ENCODE results near the gene TMEM240. TPM values are rescaled to one million over a fixed set of nuclear protein-coding genes. Genes with fewer than 3 reads are reported as not detected.

TMEM240 gene
- total and polyA plus RNA-seq, 9 of the 15 experiments (the other 6 are each of a cell fraction or from before 2014, with no cell fraction given): 0.24 to 2.0 (median 0.69) TPM; not detected in 5

- no peak for FAIRE-seq
- intact Hi-C loops (cut with micrococcal nuclease): no loop called here
- no TSS peak for BruUV-seq (replicated peaks)
Observed at GRCh38 chr1:1489231-1489630, 51.2 kb downstream of the TMEM240 start.

GRCh38 chr1:1487701-1488100 is 52.7 kb downstream of the TMEM240 start:
- POLR2A ChIA-PET: interaction anchor here (0.6 kb wide), 1 partner anchor 104 kb away, joined by 3 read pairs; no protein-coding TSS in a partner anchor
- no peaks in the 10 kb centered on the region; a peak in 1 of 5 replicates for H3K27me3 ChIP-seq (ENCODE audit: control insufficient read depth in 2 of 2, insufficient read depth in 2 of 2, low read length in 2 of 2)
- no peak for ATAC-seq
- no peak overlapping the region for H2AFZ ChIP-seq (ENCODE audit: low read depth, low read length)
- H3K9me3 ChIP-seq (replicated peaks; ENCODE audit: control insufficient read depth, insufficient read depth, low read depth, low read length): peaks cover 16% of the 10 kb centered on the region
- H4K20me1 ChIP-seq (replicated peaks; ENCODE audit: control insufficient read depth, insufficient read depth, low read length): no peaks in the 10 kb centered on the region
- CTCF ChIA-PET (ENCODE audit: low intra/inter-chr PET ratio): no interaction called here
- no peak overlapping the region for H3K4me3 ChIP-seq
- peaks cover 87% of the 10 kb centered on the region for H3K36me3 ChIP-seq (ENCODE audit: control insufficient read depth, insufficient read depth, low read length)
- no peak overlapping the region for H3K4me2 ChIP-seq (ENCODE audit: insufficient read depth, low read length)
- no peaks in the 10 kb centered on the region for H3K79me2 ChIP-seq (ENCODE audit: control insufficient read depth, insufficient read depth, low read length)
- intact Hi-C loops (cut with micrococcal nuclease): no loop called here
- no peak overlapping the region for H3K9ac ChIP-seq (ENCODE audit: insufficient read depth in 1 of 2, low read depth in 2 of 2, low read length in 2 of 2)
- H3K9me1 ChIP-seq (ENCODE audit: control insufficient read depth, insufficient read depth, low read length): no peaks in the 10 kb centered on the region
- DNase-seq (ENCODE audit: extremely low read depth in 1 of 4, low spot score in 3 of 4): no peak
- in situ Hi-C loops (cut with MboI): no loop called here
- no peak overlapping the region for H3K27ac ChIP-seq (ENCODE audit: extremely low read depth, low read depth, low read length)
- peaks cover 0 to 7% of the 10 kb centered on the region in 2 experiments; a peak in 1 of 5 replicates for H3K4me1 ChIP-seq (replicated peaks in 1 of 2; ENCODE audit: control insufficient read depth in 2 of 2, insufficient read depth in 2 of 2, low read length in 2 of 2)
- 95% methylated on average over 14 of the region's 18 CpGs for WGBS (ENCODE audit: insufficient coverage, low coverage, missing lambda C conversion rate)
- 0 out of 2 replicates have a peak, but pooled peaks have one; percentile 26 for TF ChIP-seq POLR2G (IDR thresholded peaks at IDR 0.05; ENCODE audit: low read depth, low read length)
- TF ChIP-seq ETS2 (tag; IDR thresholded peaks at IDR 0.05; ENCODE audit: borderline replicate concordance, poor library complexity, severe bottlenecking): no peak
- no peak for FAIRE-seq
- BruUV-seq (replicated peaks): no TSS peak

More at GRCh38 chr1:1489231-1489630, 51.2 kb downstream of the TMEM240 start:
- Histone ChIP-seq H3K4me1 (replicated peaks in 1 of 2; ENCODE audit: control insufficient read depth in 2 of 2, insufficient read depth in 2 of 2, low read length in 2 of 2) (peaks cover 0 to 4% of the 10 kb centered on the region in 2 experiments; a peak in 1 of 5 replicates), H3K27me3 (ENCODE audit: control insufficient read depth in 2 of 2, insufficient read depth in 2 of 2, low read length in 2 of 2) (no peaks in the 10 kb centered on the region), H3K4me2 (ENCODE audit: insufficient read depth, low read length) (no peak overlapping the region), H3K4me3 (no peak overlapping the region), H3K9me1 (ENCODE audit: control insufficient read depth, insufficient read depth, low read length) (no peaks in the 10 kb centered on the region), H3K36me3 (ENCODE audit: control insufficient read depth, insufficient read depth, low read length) (peaks cover 86% of the 10 kb centered on the region; the same call in 2 of the 3 replicates), H4K20me1 (replicated peaks; ENCODE audit: control insufficient read depth, insufficient read depth, low read length) (no peaks in the 10 kb centered on the region), H3K79me2 (ENCODE audit: control insufficient read depth, insufficient read depth, low read length) (no peaks in the 10 kb centered on the region), H3K27ac (ENCODE audit: extremely low read depth, low read depth, low read length) (no peak overlapping the region), H2AFZ (ENCODE audit: low read depth, low read length) (no peak overlapping the region), H3K9ac (ENCODE audit: insufficient read depth in 1 of 2, low read depth in 2 of 2, low read length in 2 of 2) (no peak overlapping the region), H3K9me3 (replicated peaks; ENCODE audit: control insufficient read depth, insufficient read depth, low read depth, low read length) (peaks cover 16% of the 10 kb centered on the region)
- ATAC-seq (no peak), DNase-seq (ENCODE audit: extremely low read depth in 1 of 4, low spot score in 3 of 4) (peak in 1 of 4 experiments; percentile 8)
- TF ChIP-seq POLR2G (IDR thresholded peaks at IDR 0.05; ENCODE audit: low read depth, low read length) (peak; percentile 50), CBFB (CRISPR knock-in tag; IDR thresholded peaks at IDR 0.05) (no peak)
- 96% methylated on average over 16 of the region's 16 CpGs for WGBS (ENCODE audit: insufficient coverage, low coverage, missing lambda C conversion rate)
- in situ Hi-C loops (cut with MboI): no loop called here
- CTCF ChIA-PET (ENCODE audit: low intra/inter-chr PET ratio): no interaction called here
- POLR2A ChIA-PET: no interaction called here
